Measurements from ENCODE around the gene WDFY3. TPM values are rescaled to one million over a fixed set of nuclear protein-coding genes. Genes with fewer than 3 reads are reported as not detected.

Gene WDFY3
- total and polyA plus RNA-seq, 2 donors (not counting 1 experiment from before 2014, with no cell fraction given), result 0.05 to 0.36 TPM

- H3K27ac ChIP-seq (ENCODE audit: low read length in 2 of 2), result no peak overlapping the region
- no peaks in the 10 kb centered on the region for H3K79me2 ChIP-seq (ENCODE audit: control insufficient read depth, insufficient read depth, low read length)
- WGBS (ENCODE audit: insufficient coverage), result 100% methylated on average over 1 of the region's 3 CpGs
- intact Hi-C loops (cut with micrococcal nuclease), result no loop called here
- Mint-ChIP-seq H3K4me1 (no peaks in the 10 kb centered on the region), H3K9me3 (ENCODE audit: insufficient read depth) (no peaks in the 10 kb centered on the region), H3K27me3 (no peaks in the 10 kb centered on the region), H3K27ac (no peak overlapping the region), H3K4me3 (no peak overlapping the region)
- POLR2A ChIA-PET, result no interaction called here
- no peaks in the 10 kb centered on the region for H3K9me3 ChIP-seq (ENCODE audit: control extremely low read depth in 1 of 3, control insufficient read depth in 2 of 3, insufficient read depth in 1 of 3, low read length in 2 of 3)
- H3K27me3 ChIP-seq (replicated peaks in 1 of 4; ENCODE audit: control extremely low read depth in 1 of 4, control insufficient read depth in 3 of 4, insufficient read depth in 4 of 4, low read length in 3 of 4), result no peaks in the 10 kb centered on the region
- H3K9ac ChIP-seq (ENCODE audit: low read length), result no peak overlapping the region
- H3K4me1 ChIP-seq (ENCODE audit: control insufficient read depth in 2 of 2, insufficient read depth in 2 of 2, low read length in 2 of 2), result no peaks in the 10 kb centered on the region
- H3K4me2 ChIP-seq (replicated peaks; ENCODE audit: low read depth, low read length, poor library complexity, severe bottlenecking), result no peak overlapping the region
- TF ChIP-seq EZH2 (IDR thresholded peaks at IDR 0.05; ENCODE audit: borderline replicate concordance, insufficient read depth, low read depth, low read length, poor library complexity, severe bottlenecking), result no peak
- TF ChIP-seq, protein P1, sequence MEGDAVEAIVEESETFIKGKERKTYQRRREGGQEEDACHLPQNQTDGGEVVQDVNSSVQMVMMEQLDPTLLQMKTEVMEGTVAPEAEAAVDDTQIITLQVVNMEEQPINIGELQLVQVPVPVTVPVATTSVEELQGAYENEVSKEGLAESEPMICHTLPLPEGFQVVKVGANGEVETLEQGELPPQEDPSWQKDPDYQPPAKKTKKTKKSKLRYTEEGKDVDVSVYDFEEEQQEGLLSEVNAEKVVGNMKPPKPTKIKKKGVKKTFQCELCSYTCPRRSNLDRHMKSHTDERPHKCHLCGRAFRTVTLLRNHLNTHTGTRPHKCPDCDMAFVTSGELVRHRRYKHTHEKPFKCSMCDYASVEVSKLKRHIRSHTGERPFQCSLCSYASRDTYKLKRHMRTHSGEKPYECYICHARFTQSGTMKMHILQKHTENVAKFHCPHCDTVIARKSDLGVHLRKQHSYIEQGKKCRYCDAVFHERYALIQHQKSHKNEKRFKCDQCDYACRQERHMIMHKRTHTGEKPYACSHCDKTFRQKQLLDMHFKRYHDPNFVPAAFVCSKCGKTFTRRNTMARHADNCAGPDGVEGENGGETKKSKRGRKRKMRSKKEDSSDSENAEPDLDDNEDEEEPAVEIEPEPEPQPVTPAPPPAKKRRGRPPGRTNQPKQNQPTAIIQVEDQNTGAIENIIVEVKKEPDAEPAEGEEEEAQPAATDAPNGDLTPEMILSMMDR (IDR thresholded peaks at IDR 0.05), result no peak
- no peaks in the 10 kb centered on the region for H4K20me1 ChIP-seq (ENCODE audit: control insufficient read depth, insufficient read depth, low read length, poor library complexity, severe bottlenecking)
- CTCF ChIA-PET, result no interaction called here
- H3K36me3 ChIP-seq (replicated peaks in 1 of 2; ENCODE audit: control extremely low read depth in 1 of 2, control insufficient read depth in 1 of 2, extremely low read depth in 1 of 2, insufficient read depth in 2 of 2, low read length in 1 of 2), result no peaks in the 10 kb centered on the region
- no peak for DNase-seq
- H2AFZ ChIP-seq (ENCODE audit: insufficient read depth, low read depth, low read length, poor library complexity, severe bottlenecking), result no peak overlapping the region
- no peak overlapping the region for H3K4me3 ChIP-seq (ENCODE audit: control extremely low read depth in 1 of 5, extremely low read depth in 1 of 5, insufficient read depth in 1 of 5, low read depth in 2 of 5, low read length in 4 of 5)
- ATAC-seq (ENCODE audit: low read depth), result no peak
Observed at GRCh38 chr4:84874619-84875018, 91.9 kb downstream of the WDFY3 start.

GRCh38 chr4:84870398-84871163 is 95.9 kb downstream of the WDFY3 start:
- Histone ChIP-seq H3K9me3 (ENCODE audit: control extremely low read depth in 1 of 3, control insufficient read depth in 2 of 3, insufficient read depth in 1 of 3, low read length in 2 of 3) (no peaks in the 10 kb centered on the region), H3K27ac (ENCODE audit: low read length in 2 of 2) (no peak overlapping the region), H3K4me1 (ENCODE audit: control insufficient read depth in 2 of 2, insufficient read depth in 2 of 2, low read length in 2 of 2) (no peaks in the 10 kb centered on the region), H3K9ac (ENCODE audit: low read length) (no peak overlapping the region), H3K4me2 (replicated peaks; ENCODE audit: low read depth, low read length, poor library complexity, severe bottlenecking) (no peak overlapping the region), H3K4me3 (ENCODE audit: control extremely low read depth in 1 of 5, extremely low read depth in 1 of 5, insufficient read depth in 1 of 5, low read depth in 2 of 5, low read length in 4 of 5) (no peak overlapping the region), H3K36me3 (replicated peaks in 1 of 2; ENCODE audit: control extremely low read depth in 1 of 2, control insufficient read depth in 1 of 2, extremely low read depth in 1 of 2, insufficient read depth in 2 of 2, low read length in 1 of 2) (no peaks in the 10 kb centered on the region), H2AFZ (ENCODE audit: insufficient read depth, low read depth, low read length, poor library complexity, severe bottlenecking) (no peak overlapping the region), H3K27me3 (replicated peaks in 1 of 4; ENCODE audit: control extremely low read depth in 1 of 4, control insufficient read depth in 3 of 4, insufficient read depth in 4 of 4, low read length in 3 of 4) (no peaks in the 10 kb centered on the region), H3K79me2 (ENCODE audit: control insufficient read depth, insufficient read depth, low read length) (no peaks in the 10 kb centered on the region), H4K20me1 (ENCODE audit: control insufficient read depth, insufficient read depth, low read length, poor library complexity, severe bottlenecking) (no peaks in the 10 kb centered on the region)
- ChIA-PET CTCF (no interaction called here), POLR2A (no interaction called here)
- no peak for DNase-seq
- H3K4me1 Mint-ChIP-seq, result no peaks in the 10 kb centered on the region
- no peaks in the 10 kb centered on the region for H3K27me3 Mint-ChIP-seq
- 100% methylated on average over 1 of the region's 2 CpGs for WGBS (ENCODE audit: insufficient coverage)
- no peak overlapping the region for H3K27ac Mint-ChIP-seq
- TF ChIP-seq EZH2 (IDR thresholded peaks at IDR 0.05; ENCODE audit: borderline replicate concordance, insufficient read depth, low read depth, low read length, poor library complexity, severe bottlenecking), result no peak
- TF ChIP-seq, protein P1 (IDR thresholded peaks at IDR 0.05), result no peak
- ATAC-seq (ENCODE audit: low read depth), result no peak
- H3K4me3 Mint-ChIP-seq, result no peak overlapping the region
- intact Hi-C loops (cut with micrococcal nuclease), result no loop called here
- H3K9me3 Mint-ChIP-seq (ENCODE audit: insufficient read depth), result no peaks in the 10 kb centered on the region

All from B cell (primary cell).